ENCODE measurements around the gene VSIG10.

- TF ChIP-seq CTCF (IDR thresholded peaks at IDR 0.05) (no peak), POLR2A (IDR thresholded peaks at IDR 0.05) (no peak), EP300 (IDR thresholded peaks at IDR 0.05) (no peak)
Measured at GRCh38 chr12:118098401-118098800, 5.4 kb downstream of the VSIG10 start.

Data from suprapubic skin (tissue), 3 donors.